ENCODE measurements around the gene ZNF611.

GRCh38 chr19:52710538-52710937 is 24.3 kb downstream of the ZNF611 start:
- TF ChIP-seq POLR2A (IDR thresholded peaks at IDR 0.05) (no peak), CTCF (IDR thresholded peaks at IDR 0.05) (no peak), EP300 (IDR thresholded peaks at IDR 0.05) (no peak)

All from ovary (tissue), 3 donors.